Neural crest cell (in vitro differentiated cells): ENCODE results near the gene FOXR1. TPM values are rescaled to one million over a fixed set of nuclear protein-coding genes. Genes with fewer than 3 reads are reported as not detected.
A peak's percentile ranks its signal among the peaks of the same experiment; 100 is the strongest.
"Not testable (repeated sequence)": the region's sequence is repeated elsewhere in the genome, so short reads cannot be mapped to it uniquely, and the experiment has no call there.

Experiments
- DNase-seq: peaks from one replicate; pipeline ENCODE4 v3.0.0; 2021; ENCODE audit warnings: low read depth, mixed read lengths, low spot score
- H3K27ac Mint-ChIP-seq: one replicate; pipeline ENCODE4 v1.8.0; 2021; ENCODE audit warnings: mild to moderate bottlenecking, mixed read lengths; ENCODE audit not compliant: unreplicated experiment
- H3K27me3 Mint-ChIP-seq: 2 replicates; pipeline ENCODE4 v1.8.0; 2021; ENCODE audit warnings: low read depth, mild to moderate bottlenecking, mixed read lengths
- H3K36me3 Mint-ChIP-seq: 2 replicates; pipeline ENCODE4 v1.8.0; 2021; ENCODE audit warnings: low read depth, mild to moderate bottlenecking, mixed read lengths
- H3K4me1 Mint-ChIP-seq: 2 replicates; pipeline ENCODE4 v1.8.0; 2021; ENCODE audit warnings: mixed read lengths
- H3K4me3 Mint-ChIP-seq: one replicate; pipeline ENCODE4 v1.8.0; 2021; ENCODE audit warnings: mild to moderate bottlenecking, mixed read lengths
- H3K9me3 Mint-ChIP-seq: 2 replicates; pipeline ENCODE4 v1.8.0; 2021; ENCODE audit warnings: mixed read lengths
- total RNA-seq: library from RNA; stranded (reverse); gene quantifications from 2 replicates; pipeline ENCODE4 v1.2.1, GENCODE V29; 2021
- TF ChIP-seq, protein P1 (sequence below): fragments of 200-600 bp; sonication (generic); conservative IDR thresholded peaks from 2 replicates; pipeline ENCODE4 v1.5.0; 2021; ENCODE audit warnings: antibody characterized with exemption, mild to moderate bottlenecking

Gene FOXR1
- total RNA-seq, 1 donor from 2014 or later = not detected

DNA sequence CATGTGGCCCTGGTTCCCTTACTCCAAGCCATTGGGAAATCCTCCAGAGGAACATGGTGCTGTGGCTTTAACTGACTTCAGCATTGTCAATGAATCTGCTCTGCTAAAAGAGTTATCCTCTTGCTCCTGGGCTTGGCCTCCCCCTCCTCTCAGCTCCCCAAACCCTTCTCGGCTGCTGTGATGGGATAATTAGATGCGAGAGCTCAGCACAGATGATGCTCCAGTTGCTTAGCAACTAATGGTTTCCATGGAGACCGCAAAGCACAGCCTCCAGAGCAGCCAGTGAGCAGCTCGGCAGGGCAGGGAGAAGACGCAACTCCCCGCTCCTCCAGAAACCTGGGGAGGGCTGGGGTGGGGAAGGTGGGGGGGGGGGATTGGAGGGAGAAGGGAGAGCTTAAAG, 18.3 kb upstream of the FOXR1 start:
- peak; percentile 64 for DNase-seq
- Mint-ChIP-seq H3K9me3 (no peaks in the 10 kb centered on the region), H3K4me3 (no peak overlapping the region), H3K27me3 (peaks cover 42% of the 10 kb centered on the region), H3K4me1 (peaks cover 10% of the 10 kb centered on the region), H3K36me3 (no peaks in the 10 kb centered on the region), H3K27ac (no peak overlapping the region)
- TF ChIP-seq, protein P1, sequence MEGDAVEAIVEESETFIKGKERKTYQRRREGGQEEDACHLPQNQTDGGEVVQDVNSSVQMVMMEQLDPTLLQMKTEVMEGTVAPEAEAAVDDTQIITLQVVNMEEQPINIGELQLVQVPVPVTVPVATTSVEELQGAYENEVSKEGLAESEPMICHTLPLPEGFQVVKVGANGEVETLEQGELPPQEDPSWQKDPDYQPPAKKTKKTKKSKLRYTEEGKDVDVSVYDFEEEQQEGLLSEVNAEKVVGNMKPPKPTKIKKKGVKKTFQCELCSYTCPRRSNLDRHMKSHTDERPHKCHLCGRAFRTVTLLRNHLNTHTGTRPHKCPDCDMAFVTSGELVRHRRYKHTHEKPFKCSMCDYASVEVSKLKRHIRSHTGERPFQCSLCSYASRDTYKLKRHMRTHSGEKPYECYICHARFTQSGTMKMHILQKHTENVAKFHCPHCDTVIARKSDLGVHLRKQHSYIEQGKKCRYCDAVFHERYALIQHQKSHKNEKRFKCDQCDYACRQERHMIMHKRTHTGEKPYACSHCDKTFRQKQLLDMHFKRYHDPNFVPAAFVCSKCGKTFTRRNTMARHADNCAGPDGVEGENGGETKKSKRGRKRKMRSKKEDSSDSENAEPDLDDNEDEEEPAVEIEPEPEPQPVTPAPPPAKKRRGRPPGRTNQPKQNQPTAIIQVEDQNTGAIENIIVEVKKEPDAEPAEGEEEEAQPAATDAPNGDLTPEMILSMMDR = no peak

DNA sequence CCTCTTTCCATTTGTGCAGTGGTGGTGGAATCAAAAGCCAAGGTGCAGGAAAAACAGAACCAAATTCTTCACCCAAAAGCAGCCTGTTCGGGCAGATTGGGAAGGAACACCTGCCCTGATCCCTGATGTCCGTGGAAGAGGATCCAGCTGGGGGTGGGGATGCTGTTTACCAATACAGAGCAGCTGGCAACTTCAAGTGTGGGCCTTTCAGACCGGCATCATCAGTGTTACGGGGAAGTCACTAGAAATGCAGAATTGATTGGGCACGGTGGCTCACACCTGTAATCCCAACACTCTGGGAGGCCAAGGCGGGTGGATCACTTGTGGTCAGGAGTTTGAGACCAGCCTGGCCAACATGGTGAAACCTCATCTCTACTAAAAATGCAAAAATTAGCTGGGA, 17.6 kb upstream of the FOXR1 start:
- not testable (repeated sequence) for H3K27ac Mint-ChIP-seq, H3K4me3 Mint-ChIP-seq, H3K36me3 Mint-ChIP-seq, DNase-seq, H3K9me3 Mint-ChIP-seq
- H3K27me3 Mint-ChIP-seq = peaks cover 42% of the 10 kb centered on the region
- H3K4me1 Mint-ChIP-seq = peaks cover 10% of the 10 kb centered on the region

DNA sequence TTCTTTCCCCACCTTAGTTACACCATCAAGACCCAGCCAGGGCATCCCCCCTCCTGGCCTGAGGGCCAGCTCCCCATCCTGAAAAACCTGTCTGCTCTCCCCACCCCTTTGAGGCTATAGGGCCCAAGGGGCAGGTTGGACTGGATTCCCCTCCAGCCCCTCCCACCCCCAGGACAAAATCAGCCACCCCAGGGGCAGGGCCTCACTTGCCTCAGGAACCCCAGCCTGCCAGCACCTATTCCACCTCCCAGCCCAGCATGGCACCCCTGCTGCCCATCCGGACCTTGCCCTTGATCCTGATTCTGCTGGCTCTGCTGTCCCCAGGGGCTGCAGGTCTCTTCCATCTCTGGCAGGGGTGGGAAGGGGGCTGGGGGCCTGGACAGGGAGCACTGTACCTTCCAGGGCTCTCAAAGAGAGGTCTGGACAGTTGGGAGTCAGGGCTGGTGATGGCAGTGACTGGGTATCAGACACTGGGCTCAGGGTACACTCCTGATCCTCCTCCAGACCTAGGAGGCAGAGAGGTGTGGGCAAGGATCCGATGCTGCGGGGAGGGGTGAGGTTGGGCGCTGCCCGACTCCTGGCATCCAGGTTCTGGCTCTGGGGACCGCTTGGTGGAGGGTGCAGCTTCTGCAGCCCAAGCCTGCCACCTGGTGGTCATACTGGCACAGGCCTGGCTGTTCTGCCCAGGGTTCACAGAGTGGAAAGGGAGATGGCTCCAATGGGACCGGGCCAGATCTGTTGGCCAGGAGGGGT, 15.3 kb upstream of the FOXR1 start, which contains the start of gene UPK2:
Gene UPK2 (plus strand): TSS at position 205 of the 753 bp plus-strand sequence. CDS start 53 bp downstream, at position 258.
- peak; percentile 92 for DNase-seq
- Mint-ChIP-seq H3K27ac (no peak within 1 kb of the TSS), H3K27me3 (peaks cover 40% of the 10 kb centered on the region), H3K36me3 (no peaks in the 10 kb centered on the region), H3K9me3 (no peaks in the 10 kb centered on the region), H3K4me3 (no peak within 1 kb of the TSS), H3K4me1 (peaks cover 10% of the 10 kb centered on the region)
- TF ChIP-seq, protein P1 = peak; percentile 96

DNA sequence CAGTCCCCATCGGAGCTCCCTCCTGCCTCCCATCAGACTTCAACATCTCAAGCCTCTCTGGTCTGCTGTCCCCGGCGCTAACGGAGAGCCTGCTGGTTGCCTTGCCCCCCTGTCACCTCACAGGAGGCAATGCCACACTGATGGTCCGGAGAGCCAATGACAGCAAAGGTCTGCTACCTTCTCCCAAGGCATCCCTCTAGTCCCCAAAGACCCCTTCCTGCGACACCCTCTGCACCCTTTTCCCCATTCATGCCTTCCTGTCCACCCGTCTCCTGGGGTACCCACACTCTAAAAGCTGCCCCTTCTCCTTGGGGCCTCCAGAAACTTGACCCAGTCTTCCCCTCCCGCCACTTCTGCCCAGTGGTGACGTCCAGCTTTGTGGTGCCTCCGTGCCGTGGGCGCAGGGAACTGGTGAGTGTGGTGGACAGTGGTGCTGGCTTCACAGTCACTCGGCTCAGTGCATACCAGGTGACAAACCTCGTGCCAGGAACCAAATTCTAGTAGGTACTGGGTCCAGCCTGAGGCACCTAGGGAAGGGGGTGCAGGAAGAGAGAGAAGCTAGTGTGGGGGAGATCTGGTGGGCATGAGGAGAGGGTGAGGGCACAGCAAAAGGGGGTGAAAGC, 14.6 kb upstream of the FOXR1 start:
- H3K4me1 Mint-ChIP-seq = peaks cover 10% of the 10 kb centered on the region
- H3K27ac Mint-ChIP-seq = no peak overlapping the region
- no peak for DNase-seq
- peaks cover 37% of the 10 kb centered on the region for H3K27me3 Mint-ChIP-seq
- no peak overlapping the region for H3K4me3 Mint-ChIP-seq
- no peaks in the 10 kb centered on the region for H3K9me3 Mint-ChIP-seq
- no peaks in the 10 kb centered on the region for H3K36me3 Mint-ChIP-seq
- TF ChIP-seq, protein P1 = peak; percentile 15

DNA sequence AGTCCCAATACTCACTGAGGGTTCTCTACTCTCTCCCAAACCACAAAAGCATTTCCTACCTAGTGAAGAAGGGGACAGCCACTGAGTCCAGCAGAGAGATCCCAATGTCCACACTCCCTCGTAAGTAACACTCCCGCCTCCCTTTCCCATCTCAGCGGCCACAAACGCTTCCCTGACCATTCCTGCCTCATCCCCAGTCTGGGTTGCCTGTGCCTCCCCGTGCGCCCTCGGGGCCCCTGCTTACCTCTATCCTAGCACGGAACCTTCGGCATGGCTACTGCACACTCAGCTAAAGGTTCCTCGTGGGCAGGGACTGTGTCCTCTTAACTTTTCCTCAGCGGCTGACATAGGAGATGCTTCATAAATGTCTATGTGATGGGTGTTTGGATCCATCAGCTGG, 14.0 kb upstream of the FOXR1 start:
- no peak for DNase-seq
- Mint-ChIP-seq H3K4me1 (peaks cover 10% of the 10 kb centered on the region), H3K27me3 (peaks cover 36% of the 10 kb centered on the region), H3K4me3 (no peak overlapping the region), H3K36me3 (no peaks in the 10 kb centered on the region), H3K27ac (no peak overlapping the region), H3K9me3 (no peaks in the 10 kb centered on the region)
- TF ChIP-seq, protein P1 = no peak

DNA sequence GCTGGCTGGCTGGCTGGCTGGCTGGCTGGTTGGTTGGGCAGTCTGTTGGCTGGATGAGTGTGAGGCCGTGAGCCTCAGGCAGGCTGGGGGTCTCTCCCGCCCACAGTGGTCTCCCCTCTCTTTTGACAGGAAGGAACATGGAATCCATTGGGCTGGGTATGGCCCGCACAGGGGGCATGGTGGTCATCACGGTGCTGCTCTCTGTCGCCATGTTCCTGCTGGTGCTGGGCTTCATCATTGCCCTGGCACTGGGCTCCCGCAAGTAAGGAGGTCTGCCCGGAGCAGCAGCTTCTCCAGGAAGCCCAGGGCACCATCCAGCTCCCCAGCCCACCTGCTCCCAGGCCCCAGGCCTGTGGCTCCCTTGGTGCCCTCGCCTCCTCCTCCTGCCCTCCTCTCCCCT, 13.6 kb upstream of the FOXR1 start:
- no peak for DNase-seq
- H3K9me3 Mint-ChIP-seq = no peaks in the 10 kb centered on the region
- peaks cover 8% of the 10 kb centered on the region for H3K4me1 Mint-ChIP-seq
- peaks cover 32% of the 10 kb centered on the region for H3K27me3 Mint-ChIP-seq
- H3K4me3 Mint-ChIP-seq = no peak overlapping the region
- TF ChIP-seq, protein P1 = no peak
- no peak overlapping the region for H3K27ac Mint-ChIP-seq
- H3K36me3 Mint-ChIP-seq = no peaks in the 10 kb centered on the region
